H1 (cell line): ENCODE measurements around the gene KCNH1. TPM values are rescaled to one million over a fixed set of nuclear protein-coding genes. Genes with fewer than 3 reads are reported as not detected.

Source experiments
- CTCF ChIA-PET: fragments of 300-600 bp; sonication (Branson Sonifier 250); formaldehyde crosslinking; loops from one replicate; lab custom pipeline; 2021; ENCODE audit not compliant: partially characterized antibody; lab: Charles Lee
- POLR2A ChIA-PET: fragments of 300-600 bp; sonication (Branson Sonifier 250); formaldehyde crosslinking; loops from one replicate; lab custom pipeline; 2021; ENCODE audit warnings: inconsistent platforms; ENCODE audit not compliant: partially characterized antibody; lab: Charles Lee
- DNase-seq, 2 experiments: peaks; one replicate each; pipeline versions ENCODE4 v3.0.0 to v3.0.0-alpha.2; 2010 to 2022; ENCODE audit warnings: low spot score in 2 of 2, low read depth in 1 of 2, mixed read lengths in 1 of 2
- FAIRE-seq: peaks from 2 replicates; lab custom pipeline; 2011; peaks lifted over from hg19 to GRCh38; lab: Jason Lieb, UNC
- H2AFZ ChIP-seq: 2 replicates; pipeline ENCODE4 v1.8.1; 2012; ENCODE audit warnings: low read length, inconsistent platforms
- H2AK5ac ChIP-seq: 2 replicates; pipeline ENCODE4 v1.6.1; 2013; ENCODE audit warnings: low read depth, low read length
- H2BK120ac ChIP-seq: replicated peaks from 2 replicates; pipeline ENCODE3; 2013; ENCODE audit warnings: low read depth, low read length, inconsistent platforms
- H2BK12ac ChIP-seq: 2 replicates; pipeline ENCODE4 v1.6.1; 2013; ENCODE audit warnings: low read depth, low read length
- H2BK15ac ChIP-seq: 2 replicates; pipeline ENCODE4 v1.6.1; 2013; ENCODE audit warnings: low read length
- H2BK20ac ChIP-seq: 2 replicates; pipeline ENCODE4 v1.6.1; 2013; ENCODE audit warnings: low read length
- H2BK5ac ChIP-seq: 2 replicates; pipeline ENCODE4 v1.6.1; 2013; ENCODE audit warnings: low read depth, low read length
- H3K14ac ChIP-seq: 2 replicates; pipeline ENCODE4 v1.6.1; 2013; ENCODE audit warnings: inconsistent platforms; ENCODE audit not compliant: insufficient read length
- H3K18ac ChIP-seq: 2 replicates; pipeline ENCODE4 v1.6.1; 2013; ENCODE audit warnings: low read length; ENCODE audit errors: extremely low read depth
- H3K23ac ChIP-seq: 2 replicates; pipeline ENCODE4 v1.6.1; 2013; ENCODE audit warnings: inconsistent platforms; ENCODE audit not compliant: insufficient read length
- H3K23me2 ChIP-seq: 2 replicates; pipeline ENCODE4 v1.6.1; 2013; ENCODE audit warnings: low read depth, low read length
- H3K27ac ChIP-seq: 2 replicates; pipeline ENCODE4 v1.6.1; 2011; ENCODE audit warnings: low read depth, low read length, inconsistent platforms
- H3K27me3 ChIP-seq, 4 experiments: replicated peaks in 1 of 4; 1 replicate in 1 of 4; 2 replicates in 3 of 4; pipeline versions ENCODE4 v1.6.1 to v1.8.1; 2011 to 2013; ENCODE audit warnings: low read length in 3 of 4, mild to moderate bottlenecking in 3 of 4, inconsistent platforms in 2 of 4, mixed read lengths in 2 of 4, moderate library complexity in 1 of 4; ENCODE audit not compliant: control insufficient read depth in 3 of 4, insufficient read depth in 3 of 4; ENCODE audit errors: extremely low read depth in 1 of 4
- H3K36me3 ChIP-seq, 4 experiments: 2 replicates each; pipeline versions ENCODE4 v1.6.1 to v1.8.1; 2011 to 2013; ENCODE audit warnings: mild to moderate bottlenecking in 4 of 4, low read length in 3 of 4, moderate library complexity in 2 of 4, control low read depth in 1 of 4, inconsistent platforms in 1 of 4; ENCODE audit not compliant: insufficient read depth in 4 of 4, control insufficient read depth in 2 of 4
- H3K4ac ChIP-seq: replicated peaks from 2 replicates; pipeline ENCODE3; 2013; ENCODE audit warnings: low read length, low read depth, mixed read lengths, inconsistent platforms; ENCODE audit not compliant: insufficient read length
- H3K4me1 ChIP-seq, 4 experiments: replicated peaks in 1 of 4; 1 replicate in 1 of 4; 2 replicates in 3 of 4; pipeline versions ENCODE4 v1.6.1 to v1.8.1; 2011 to 2013; ENCODE audit warnings: low read length in 3 of 4, inconsistent platforms in 2 of 4, mixed read lengths in 1 of 4; ENCODE audit not compliant: insufficient read depth in 4 of 4, control insufficient read depth in 3 of 4
- H3K4me2 ChIP-seq, 2 experiments: 2 replicates each; pipeline versions ENCODE4 v1.6.1 to v1.8.1; 2011 to 2013; ENCODE audit warnings: low read depth in 2 of 2, low read length in 2 of 2, control low read depth in 1 of 2, inconsistent platforms in 1 of 2, mild to moderate bottlenecking in 1 of 2; ENCODE audit not compliant: insufficient read depth in 1 of 2
- H3K4me3 ChIP-seq, 4 experiments: fragments of 200-600, 300-600 bp in 1 of 4; sonication (generic), shearing (Covaris generic), sonication (Bioruptor Twin) in 1 of 4; 2 replicates each; pipeline versions ENCODE4 v1.5.1 to v1.8.1; 2011 to 2016; ENCODE audit warnings: low read length in 4 of 4, low read depth in 3 of 4, control low read depth in 2 of 4, inconsistent platforms in 2 of 4, mild to moderate bottlenecking in 2 of 4, mixed read lengths in 1 of 4, moderate library complexity in 1 of 4; ENCODE audit not compliant: insufficient read depth in 2 of 4; ENCODE audit errors: extremely low read depth in 1 of 4
- H3K56ac ChIP-seq: replicated peaks from 2 replicates; pipeline ENCODE3; 2013; ENCODE audit warnings: low read depth, mild to moderate bottlenecking, mixed read lengths, low read length, inconsistent platforms; ENCODE audit not compliant: insufficient read length
- H3K79me1 ChIP-seq: 2 replicates; pipeline ENCODE4 v1.6.1; 2013; ENCODE audit warnings: low read depth, low read length, control low read depth
- H3K79me2 ChIP-seq, 2 experiments: 2 replicates each; pipeline versions ENCODE4 v1.6.1 to v1.8.1; 2012 to 2013; ENCODE audit warnings: low read length in 2 of 2, mild to moderate bottlenecking in 2 of 2, inconsistent platforms in 1 of 2; ENCODE audit not compliant: insufficient read depth in 2 of 2, control insufficient read depth in 1 of 2
- H3K9ac ChIP-seq, 4 experiments: replicated peaks in 1 of 4; 1 replicate in 1 of 4; 2 replicates in 3 of 4; pipeline versions ENCODE4 v1.6.1 to v1.8.1; 2011 to 2013; ENCODE audit warnings: low read depth in 3 of 4, low read length in 3 of 4, control low read depth in 2 of 4, mild to moderate bottlenecking in 2 of 4, moderate library complexity in 2 of 4, inconsistent platforms in 1 of 4; ENCODE audit errors: extremely low read depth in 1 of 4
- H3K9me3 ChIP-seq, 2 experiments: 2 replicates each; pipeline versions ENCODE4 v1.6.1 to v1.8.1; 2012 to 2013; ENCODE audit warnings: mild to moderate bottlenecking in 2 of 2, moderate library complexity in 2 of 2, control low read depth in 1 of 2, inconsistent platforms in 1 of 2, low read depth in 1 of 2, low read length in 1 of 2, mixed read lengths in 1 of 2; ENCODE audit not compliant: insufficient read depth in 2 of 2
- H4K20me1 ChIP-seq, 2 experiments: replicated peaks in 1 of 2; 2 replicates each; pipeline versions ENCODE3 to v1.8.1; 2011 to 2013; ENCODE audit warnings: inconsistent platforms in 2 of 2, low read length in 2 of 2, mild to moderate bottlenecking in 1 of 2; ENCODE audit not compliant: insufficient read depth in 2 of 2, control insufficient read depth in 1 of 2
- H4K5ac ChIP-seq: 2 replicates; pipeline ENCODE4 v1.6.1; 2013; ENCODE audit warnings: low read length, low read depth, mixed read lengths, inconsistent platforms; ENCODE audit not compliant: insufficient read length
- H4K8ac ChIP-seq: 2 replicates; pipeline ENCODE4 v1.8.0; 2013; ENCODE audit warnings: mild to moderate bottlenecking, moderate library complexity, low read length, inconsistent platforms; ENCODE audit not compliant: insufficient read depth; ENCODE audit errors: extremely low read depth
- H4K91ac ChIP-seq: replicated peaks from 2 replicates; pipeline ENCODE3; 2013; ENCODE audit warnings: low read length, mixed read lengths, inconsistent platforms; ENCODE audit not compliant: insufficient read length
- CBX8 ChIP-seq: fragments of 300-800, 300-1000 bp; sonication (generic); IDR thresholded peaks from 2 replicates; pipeline ENCODE4 v1.7.1; 2016; ENCODE audit warnings: low read depth, low read length, borderline replicate concordance
- CHD2 ChIP-seq: IDR thresholded peaks from 2 replicates; pipeline ENCODE4 v1.6.1; 2012; ENCODE audit warnings: low read length, improper control_type of control experiment
- EP300 ChIP-seq, 2 experiments: IDR thresholded peaks; 1 replicate in 1 of 2; 2 replicates in 1 of 2; pipeline ENCODE4 v1.6.1; 2011 to 2012; ENCODE audit warnings: low read depth in 2 of 2, low read length in 2 of 2, mild to moderate bottlenecking in 2 of 2, borderline replicate concordance in 1 of 2, inconsistent platforms in 1 of 2, moderate library complexity in 1 of 2
- RAD21 ChIP-seq, 2 experiments: IDR thresholded peaks in 1 of 2; conservative IDR thresholded peaks in 1 of 2; 2 replicates each; pipeline ENCODE4 v1.6.1; 2011; ENCODE audit warnings: low read depth in 2 of 2, low read length in 2 of 2, improper control_type of control experiment in 1 of 2, inconsistent platforms in 1 of 2, mild to moderate bottlenecking in 1 of 2, moderate library complexity in 1 of 2
- TEAD4 ChIP-seq: IDR thresholded peaks from 2 replicates; pipeline ENCODE4 v1.6.1; 2012; ENCODE audit warnings: low read depth, low read length, inconsistent platforms, mixed read lengths
- WGBS, 2 experiments: shearing (Covaris generic) in 1 of 2; methylation state at CpG; one replicate each; pipeline versions ENCODE4 v1.1.6 to v1.1.7; 2013 to 2015; ENCODE audit warnings: low lambda C conversion rate in 2 of 2, mixed read lengths in 2 of 2, inconsistent platforms in 1 of 2, low coverage in 1 of 2, missing lambda C conversion rate in 1 of 2; ENCODE audit not compliant: insufficient replicate concordance in 2 of 2, insufficient coverage in 1 of 2, insufficient read length in 1 of 2; ENCODE audit errors: extremely low coverage in 1 of 2, missing lambda C conversion rate in 1 of 2; 5-methylcytosine and 5-hydroxymethylcytosine counted together
- polyA plus RNA-seq, 7 experiments: library from polyadenylated mRNA; depleted of rRNA in 3 of 7; stranded (reverse) in 5 of 7; unstranded in 2 of 7; fragments of >200 nt in 5 of 7; fragments of 200-250 nt in 2 of 7; gene quantifications; 1 replicate in 5 of 7; 2 replicates in 1 of 7; 4 replicates in 1 of 7; pipeline versions ENCODE4 v1.2.1 to v1.2.3, GENCODE V29; 2011 to 2013; ENCODE audit warnings: missing spikeins in 2 of 7, mixed read lengths in 2 of 7
- total RNA-seq: library from RNA; stranded (reverse); fragmentation: NEBNext Ultra II Directional; extraction: Animal tissue kit (Norgen Biotek cat#: 25700); gene quantifications from 2 replicates; pipeline ENCODE4 v1.2.1, GENCODE V29; 2021
- TF ChIP-seq, protein P1 (sequence below): IDR thresholded peaks from 2 replicates; pipeline ENCODE4 v1.6.1; 2012; ENCODE audit warnings: inconsistent platforms
- TF ChIP-seq, protein P2 (sequence below), 3 experiments: IDR thresholded peaks; 1 replicate in 2 of 3; 2 replicates in 1 of 3; pipeline versions ENCODE4 v1.5.1 to v1.6.1; 2011; ENCODE audit warnings: low read length in 3 of 3, mild to moderate bottlenecking in 3 of 3, inconsistent platforms in 2 of 3, low read depth in 1 of 3, moderate library complexity in 1 of 3; ENCODE audit not compliant: insufficient read depth in 1 of 3; ENCODE audit errors: control extremely low read depth in 1 of 3
- TF ChIP-seq, protein P3 (sequence below): IDR thresholded peaks from 2 replicates; pipeline ENCODE4 v1.6.1; 2012; ENCODE audit warnings: low read length, inconsistent platforms

The KCNH1 gene
- total and polyA plus RNA-seq, 2 of the 8 experiments (the other 6 are each of a cell fraction or from before 2014, with no cell fraction given), result 0.27 to 0.34 TPM

DNA sequence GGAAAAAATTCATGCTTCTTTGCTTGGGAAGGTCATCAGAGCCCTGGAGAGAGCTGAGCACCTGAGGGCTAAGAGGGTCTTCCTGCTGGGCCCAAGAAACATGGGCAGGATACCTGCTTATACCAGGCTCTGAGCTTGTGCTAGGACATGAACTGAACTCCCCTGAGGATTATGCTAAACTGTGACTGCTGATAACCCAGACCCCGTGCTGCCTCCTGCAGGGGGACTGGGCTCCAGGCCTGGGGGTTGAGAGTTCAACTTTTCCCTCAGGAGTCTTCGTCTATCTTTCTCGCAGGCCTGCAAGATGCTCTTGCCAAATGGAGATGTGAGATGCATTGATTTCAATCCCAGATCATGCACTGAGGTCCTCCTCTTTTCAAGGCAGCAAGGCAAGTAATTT, 436.8 kb downstream of the KCNH1 start:
- no peak overlapping the region for H3K27ac ChIP-seq
- H3K79me2 ChIP-seq, result no peaks in the 10 kb centered on the region
- H2AK5ac ChIP-seq, result no peak overlapping the region
- no peak overlapping the region for H2BK20ac ChIP-seq
- ChIA-PET CTCF (interaction anchor here (0.6 to 2.6 kb wide), 6 partner anchors 12 to 438 kb away, joined by 3 to 7 read pairs (median 3); no protein-coding TSS in a partner anchor), POLR2A (no interaction called here)
- no peak overlapping the region for H3K4ac ChIP-seq
- no peaks in the 10 kb centered on the region for H3K9me3 ChIP-seq
- no peaks in the 10 kb centered on the region for H3K23me2 ChIP-seq
- 77% methylated on average over 3 of the region's 3 CpGs; no CpG with 5 or more reads in 1 of the 2 experiments for WGBS, 2 experiments
- H3K79me1 ChIP-seq, result no peaks in the 10 kb centered on the region
- H4K8ac ChIP-seq, result no peak overlapping the region
- no peaks in the 10 kb centered on the region for H3K36me3 ChIP-seq
- no peak overlapping the region for H2AFZ ChIP-seq
- FAIRE-seq (no peak), DNase-seq (no peak)
- H3K4me1 ChIP-seq, result no peaks in the 10 kb centered on the region
- no peak overlapping the region for H3K18ac ChIP-seq
- no peaks in the 10 kb centered on the region for H4K20me1 ChIP-seq
- H3K27me3 ChIP-seq, result no peaks in the 10 kb centered on the region
- H4K91ac ChIP-seq, result no peak overlapping the region
- no peak overlapping the region for H4K5ac ChIP-seq
- no peak overlapping the region for H2BK5ac ChIP-seq
- no peak overlapping the region for H2BK12ac ChIP-seq
- H3K9ac ChIP-seq, result no peak overlapping the region
- H3K14ac ChIP-seq, result no peak overlapping the region
- no peak overlapping the region for H3K4me2 ChIP-seq
- H3K23ac ChIP-seq, result no peak overlapping the region
- H2BK15ac ChIP-seq, result no peak overlapping the region
- no peak overlapping the region for H2BK120ac ChIP-seq
- H3K4me3 ChIP-seq, result no peak overlapping the region
- no peak overlapping the region for H3K56ac ChIP-seq
- TF ChIP-seq, protein P1, sequence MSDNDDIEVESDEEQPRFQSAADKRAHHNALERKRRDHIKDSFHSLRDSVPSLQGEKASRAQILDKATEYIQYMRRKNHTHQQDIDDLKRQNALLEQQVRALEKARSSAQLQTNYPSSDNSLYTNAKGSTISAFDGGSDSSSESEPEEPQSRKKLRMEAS, result no peak
- TF ChIP-seq, protein P2, sequence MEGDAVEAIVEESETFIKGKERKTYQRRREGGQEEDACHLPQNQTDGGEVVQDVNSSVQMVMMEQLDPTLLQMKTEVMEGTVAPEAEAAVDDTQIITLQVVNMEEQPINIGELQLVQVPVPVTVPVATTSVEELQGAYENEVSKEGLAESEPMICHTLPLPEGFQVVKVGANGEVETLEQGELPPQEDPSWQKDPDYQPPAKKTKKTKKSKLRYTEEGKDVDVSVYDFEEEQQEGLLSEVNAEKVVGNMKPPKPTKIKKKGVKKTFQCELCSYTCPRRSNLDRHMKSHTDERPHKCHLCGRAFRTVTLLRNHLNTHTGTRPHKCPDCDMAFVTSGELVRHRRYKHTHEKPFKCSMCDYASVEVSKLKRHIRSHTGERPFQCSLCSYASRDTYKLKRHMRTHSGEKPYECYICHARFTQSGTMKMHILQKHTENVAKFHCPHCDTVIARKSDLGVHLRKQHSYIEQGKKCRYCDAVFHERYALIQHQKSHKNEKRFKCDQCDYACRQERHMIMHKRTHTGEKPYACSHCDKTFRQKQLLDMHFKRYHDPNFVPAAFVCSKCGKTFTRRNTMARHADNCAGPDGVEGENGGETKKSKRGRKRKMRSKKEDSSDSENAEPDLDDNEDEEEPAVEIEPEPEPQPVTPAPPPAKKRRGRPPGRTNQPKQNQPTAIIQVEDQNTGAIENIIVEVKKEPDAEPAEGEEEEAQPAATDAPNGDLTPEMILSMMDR (IDR thresholded peaks at IDR 0.05; ENCODE audit: control extremely low read depth in 1 of 3, insufficient read depth in 1 of 3, low read depth in 1 of 3, low read length in 3 of 3), result peak; percentile 8 to 29 (median 16); a peak in 3 of 4 replicates
- TF ChIP-seq, protein P3, sequence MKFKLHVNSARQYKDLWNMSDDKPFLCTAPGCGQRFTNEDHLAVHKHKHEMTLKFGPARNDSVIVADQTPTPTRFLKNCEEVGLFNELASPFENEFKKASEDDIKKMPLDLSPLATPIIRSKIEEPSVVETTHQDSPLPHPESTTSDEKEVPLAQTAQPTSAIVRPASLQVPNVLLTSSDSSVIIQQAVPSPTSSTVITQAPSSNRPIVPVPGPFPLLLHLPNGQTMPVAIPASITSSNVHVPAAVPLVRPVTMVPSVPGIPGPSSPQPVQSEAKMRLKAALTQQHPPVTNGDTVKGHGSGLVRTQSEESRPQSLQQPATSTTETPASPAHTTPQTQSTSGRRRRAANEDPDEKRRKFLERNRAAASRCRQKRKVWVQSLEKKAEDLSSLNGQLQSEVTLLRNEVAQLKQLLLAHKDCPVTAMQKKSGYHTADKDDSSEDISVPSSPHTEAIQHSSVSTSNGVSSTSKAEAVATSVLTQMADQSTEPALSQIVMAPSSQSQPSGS, result no peak
- TF ChIP-seq CBX8 (no peak), TEAD4 (no peak), RAD21 (IDR thresholded peaks at IDR 0.05 in 1 of 2, conservative IDR thresholded peaks at IDR 0.05 in 1 of 2; ENCODE audit: low read depth in 2 of 2, low read length in 2 of 2) (peak; percentile 32 to 39; a peak in 3 of 4 replicates), CHD2 (no peak), EP300 (IDR thresholded peaks at IDR 0.05; ENCODE audit: borderline replicate concordance in 1 of 2, low read depth in 2 of 2, low read length in 2 of 2) (no peak)
